ENCODE results near the gene ORAI1.
"Not testable (repeated sequence)": the region's sequence is repeated elsewhere in the genome, so short reads cannot be mapped to it uniquely, and the experiment has no call there.

Gene ORAI1

GRCh38 chr12:121649819-121650353 lies 23.6 kb downstream of the ORAI1 start:
- DNase-seq = no peak

- no peak for DNase-seq
Measured at GRCh38 chr12:121651320-121651719, 25.0 kb downstream of the ORAI1 start.

GRCh38 chr12:121652767-121653497 lies 26.6 kb downstream of the ORAI1 start:
- no peak for DNase-seq

GRCh38 chr12:121653999-121654398 lies 27.7 kb downstream of the ORAI1 start:
- DNase-seq = no peak

- no peak for DNase-seq
Measured at GRCh38 chr12:121656122-121656521, 29.8 kb downstream of the ORAI1 start.

- DNase-seq = peak; percentile 69
Measured at GRCh38 chr12:121657305-121658008, 31.1 kb downstream of the ORAI1 start.

- DNase-seq = not testable (repeated sequence)
Measured at GRCh38 chr12:121661353-121662105, 35.2 kb downstream of the ORAI1 start.

- DNase-seq = no peak
Measured at GRCh38 chr12:121663610-121663929, 37.2 kb downstream of the ORAI1 start.

- DNase-seq = not testable (repeated sequence)
Measured at GRCh38 chr12:121666829-121667228, 40.5 kb downstream of the ORAI1 start.

- peak; percentile 69 for DNase-seq
Measured at GRCh38 chr12:121668750-121669520, 42.6 kb downstream of the ORAI1 start.

- DNase-seq = no peak
Measured at GRCh38 chr12:121669521-121669900, 43.2 kb downstream of the ORAI1 start, which contains the start of gene MORN3. MORN3 (minus strand) TSS chr12:121669654; CDS start chr12:121669483, 171 bp downstream.

GRCh38 chr12:121673013-121673511 lies 46.7 kb downstream of the ORAI1 start:
- no peak for DNase-seq

GRCh38 chr12:121676190-121676589 lies 49.9 kb downstream of the ORAI1 start:
- DNase-seq = no peak

GRCh38 chr12:121678305-121678704 lies 52.0 kb downstream of the ORAI1 start:
- DNase-seq = no peak

- DNase-seq = no peak
Measured at GRCh38 chr12:121678716-121679300, 52.5 kb downstream of the ORAI1 start.

- not testable (repeated sequence) for DNase-seq
Measured at GRCh38 chr12:121679661-121680197, 53.4 kb downstream of the ORAI1 start.

- DNase-seq = no peak
Measured at GRCh38 chr12:121688966-121689365, 62.6 kb downstream of the ORAI1 start.

- no peak for DNase-seq
Measured at GRCh38 chr12:121689430-121689829, 63.1 kb downstream of the ORAI1 start.

Data from activated CD8-positive, alpha-beta memory T cell treated with anti-CD3 and anti-CD28 coated beads, Interleukin-2, amount 50 U/mL, for 48 hours (primary cell).